AG04449 (cell line): ENCODE results near the gene ZSCAN5C.
A peak's percentile ranks its signal among the peaks of the same experiment; 100 is the strongest.

Experiments
- CTCF ChIA-PET: fragments of 350-600 bp; formaldehyde crosslinking; extraction: SDS; loops from one replicate; lab custom pipeline; 2021; ENCODE audit warnings: antibody characterized with exemption; lab: Yijun Ruan, JAX
- POLR2A ChIA-PET: fragments of 400-600, 350-600 bp; formaldehyde crosslinking; extraction: SDS; loops from one replicate; lab custom pipeline; 2020; ENCODE audit warnings: antibody characterized with exemption, inconsistent platforms; lab: Yijun Ruan, JAX
- DNase-seq: peaks from one replicate; pipeline ENCODE4 v3.0.0-alpha.2; 2010; ENCODE audit warnings: low read depth, low spot score
- H3K4me3 ChIP-seq: 2 replicates; pipeline ENCODE4 v1.5.1; 2011; ENCODE audit warnings: low read depth, mild to moderate bottlenecking, control low read depth, low read length
- CTCF ChIP-seq: IDR thresholded peaks from one replicate; pipeline ENCODE4 v1.5.1; 2011; ENCODE audit warnings: mild to moderate bottlenecking, moderate library complexity, low read length, control low read depth, inconsistent platforms; ENCODE audit not compliant: insufficient read depth; ENCODE audit errors: missing control alignments

ZSCAN5C gene, protein sequence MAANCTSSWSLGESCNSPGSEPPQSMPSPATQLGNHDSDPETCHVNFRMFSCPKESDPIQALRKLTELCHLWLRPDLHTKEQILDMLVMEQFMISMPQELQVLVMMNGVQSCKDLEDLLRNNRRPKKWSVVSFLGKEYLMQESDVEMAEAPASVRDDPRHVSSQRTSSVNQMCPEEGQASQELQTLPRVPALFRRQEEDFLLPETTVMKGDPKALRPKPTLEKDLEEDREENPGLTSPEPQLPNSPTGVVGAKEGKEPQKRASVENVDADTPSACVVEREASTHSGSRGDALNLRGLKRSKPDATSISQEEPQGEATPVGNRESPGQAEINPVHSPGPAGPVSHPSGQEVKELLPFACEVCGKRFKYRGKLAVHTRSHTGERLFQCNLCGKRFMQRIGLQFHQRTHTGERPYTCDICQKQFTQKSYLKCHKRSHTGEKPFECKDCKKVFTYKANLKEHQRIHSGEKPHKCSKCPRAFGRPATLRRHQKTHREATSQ

DNA sequence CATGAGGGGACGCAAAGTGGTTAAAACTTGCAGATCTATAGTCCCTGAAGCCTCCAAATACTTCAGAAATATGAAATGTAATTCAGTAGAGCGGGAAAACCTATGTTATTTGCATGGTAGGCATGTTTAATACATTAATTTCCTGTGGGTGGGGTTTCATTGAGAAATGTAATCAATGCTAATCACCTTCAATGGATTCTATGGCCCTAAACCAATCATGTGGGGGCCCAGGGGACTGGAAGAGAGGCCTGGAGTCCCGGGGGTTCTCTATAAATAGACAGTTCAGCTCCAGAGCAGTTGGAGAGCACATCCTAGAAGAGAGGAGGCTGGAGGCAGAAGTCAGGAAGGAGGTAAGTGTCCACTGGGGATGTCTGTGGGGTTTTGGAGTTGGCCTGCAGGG is at the start of gene ZSCAN5C:
Gene ZSCAN5C, plus strand, starts transcription at position 301 of the 400 bp plus-strand sequence. CDS start 3,641 bp downstream, outside the sequence.
- no peak for TF ChIP-seq CTCF
- ChIA-PET CTCF (no interaction called here), POLR2A (no interaction called here)
- no peak for DNase-seq
- H3K4me3 ChIP-seq, result no peak within 1 kb of the TSS

DNA sequence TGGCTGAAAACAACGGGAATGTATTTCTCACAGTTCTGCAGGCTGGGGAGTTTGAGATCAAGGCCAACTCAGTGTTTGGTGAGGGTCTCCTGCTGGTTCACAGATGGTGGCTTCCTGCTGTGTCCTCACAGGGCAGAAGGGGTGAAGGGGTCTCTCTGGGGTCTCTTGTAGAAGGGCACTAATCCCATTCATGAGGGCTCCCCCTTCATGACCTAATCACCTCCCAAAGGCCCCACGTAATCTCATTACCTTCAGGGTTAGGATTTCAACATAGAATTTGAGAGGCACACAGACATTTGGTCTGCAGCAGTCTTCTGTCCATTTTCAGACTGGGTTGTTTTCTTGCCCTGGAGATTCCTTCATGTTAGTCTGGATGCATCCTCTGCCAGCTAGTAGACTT is 49.4 kb upstream of the ZSCAN5C start:
- TF ChIP-seq CTCF, result no peak
- H3K4me3 ChIP-seq, result no peak overlapping the region
- no peak for DNase-seq
- CTCF ChIA-PET, result interaction anchor here (1.8 to 2.1 kb wide), 2 partner anchors 10 to 19 kb away, joined by 7 to 8 read pairs; no protein-coding TSS in a partner anchor
- POLR2A ChIA-PET, result no interaction called here

DNA sequence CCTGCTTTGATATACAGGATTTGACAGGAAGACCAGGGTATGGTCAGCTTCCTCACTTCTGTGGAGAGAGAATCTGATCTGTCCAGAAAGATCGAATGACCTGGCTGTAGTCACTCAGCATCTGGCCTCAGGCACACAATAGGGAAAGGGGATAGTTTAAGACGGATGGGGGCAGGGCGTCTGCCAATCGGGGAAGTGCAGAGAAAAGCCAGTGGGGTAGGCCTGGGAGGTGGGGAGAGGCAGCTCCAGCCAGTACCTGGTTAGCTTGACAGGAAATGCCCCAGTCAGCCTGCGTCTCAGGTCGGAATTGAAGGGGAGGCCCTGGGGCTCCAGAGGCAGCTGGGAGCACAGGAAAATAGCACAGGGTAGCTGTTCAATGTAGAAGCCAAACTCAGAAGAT is 48.6 kb upstream of the ZSCAN5C start:
- CTCF ChIA-PET, result interaction anchor here (1.4 to 2.1 kb wide), 3 partner anchors 11 to 78 kb away, joined by 4 to 8 read pairs (median 7); no protein-coding TSS in a partner anchor
- H3K4me3 ChIP-seq, result no peak overlapping the region
- TF ChIP-seq CTCF, result no peak
- DNase-seq, result no peak
- POLR2A ChIA-PET, result no interaction called here

- peak; percentile 25 for TF ChIP-seq CTCF
- DNase-seq, result no peak
- CTCF ChIA-PET, result interaction anchor here (1.0 to 2.0 kb wide), 4 partner anchors 9 to 178 kb away, joined by 3 to 5 read pairs (median 4); no protein-coding TSS in a partner anchor
- POLR2A ChIA-PET, result no interaction called here
- no peak overlapping the region for H3K4me3 ChIP-seq
These were observed 46.9 kb upstream of the ZSCAN5C start for GRCh38 chr19:56155124-56155687.

DNA sequence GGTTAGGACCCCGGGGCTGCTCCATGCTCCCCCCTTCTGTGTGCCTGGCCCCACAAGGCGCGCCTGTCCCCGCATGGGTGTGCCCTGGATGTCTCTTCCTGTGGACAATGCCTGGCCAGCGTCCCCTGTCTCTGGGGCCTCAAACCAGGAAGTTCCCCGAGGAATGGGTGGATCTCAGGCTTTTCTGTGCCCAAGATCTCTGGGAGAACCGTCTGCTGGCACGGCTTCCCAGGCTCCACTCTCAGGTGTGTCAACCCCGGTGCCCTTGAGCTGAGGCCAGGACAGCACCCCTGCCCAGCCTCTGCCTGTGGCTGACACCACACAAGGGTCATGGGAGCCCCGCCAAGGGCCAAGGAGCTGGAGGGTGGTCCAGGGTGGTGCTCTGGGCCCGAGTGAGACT is 45.3 kb upstream of the ZSCAN5C start:
- no peak overlapping the region for H3K4me3 ChIP-seq
- TF ChIP-seq CTCF, result no peak
- DNase-seq, result no peak
- POLR2A ChIA-PET, result no interaction called here
- CTCF ChIA-PET, result no interaction called here
